HepG2 (cell line): ENCODE data around the gene DSEL. TPM values are rescaled to one million over a fixed set of nuclear protein-coding genes. Genes with fewer than 3 reads are reported as not detected.

Experiments used
- ATAC-seq: fragments of 200-7000 bp; cut with Tn5 transposase; 3 replicates; pipeline ENCODE4 v1.9.1; 2020; ENCODE audit warnings: mild to moderate bottlenecking, moderate library complexity
- BruUV-seq: library from RNA; stranded (reverse); fragments of 400-500 nt; replicated peaks from 2 replicates; lab custom pipeline; 2021; lab: Mats Ljungman, UMichigan
- CTCF ChIA-PET: fragments of 300-600 bp; formaldehyde crosslinking; extraction: SDS; loops from one replicate; lab custom pipeline; 2021; ENCODE audit warnings: low total read pairs, inconsistent platforms, low intra/inter-chr PET ratio; lab: Yijun Ruan, JAX
- POLR2A ChIA-PET: fragments of 350-600 bp; sonication (Branson Sonifier 250); formaldehyde crosslinking; loops from one replicate; lab custom pipeline; 2020; ENCODE audit warnings: antibody characterized with exemption, inconsistent platforms; lab: Yijun Ruan, JAX
- DNase-seq: peaks from one replicate; pipeline ENCODE4 v3.0.0-alpha.2; 2015; ENCODE audit warnings: low spot score
- FAIRE-seq: peaks from 3 replicates; lab custom pipeline; 2011; peaks lifted over from hg19 to GRCh38; lab: Jason Lieb, UNC
- H2AFZ ChIP-seq: one replicate; pipeline ENCODE4 v1.6.1; 2011; ENCODE audit warnings: low read length, inconsistent platforms
- H3K27ac ChIP-seq: fragments of 300-600 bp; 3 replicates; pipeline ENCODE4 v1.8.0; 2011; ENCODE audit warnings: mixed run types, mild to moderate bottlenecking, mixed read lengths, low read length, inconsistent platforms; ENCODE audit not compliant: insufficient read depth; ENCODE audit errors: extremely low read length
- H3K27me3 ChIP-seq, 2 experiments: fragments of 200-600 bp in 1 of 2; 2 replicates in 1 of 2; 3 replicates in 1 of 2; pipeline versions ENCODE4 v1.6.0 to v1.8.0; 2011; ENCODE audit warnings: low read length in 2 of 2, mild to moderate bottlenecking in 2 of 2, moderate library complexity in 2 of 2, inconsistent platforms in 1 of 2; ENCODE audit not compliant: insufficient read depth in 2 of 2, control insufficient read depth in 1 of 2
- H3K36me3 ChIP-seq, 2 experiments: fragments of 200-600 bp in 1 of 2; replicated peaks in 1 of 2; 2 replicates in 1 of 2; 3 replicates in 1 of 2; pipeline versions ENCODE4 v1.5.1 to v1.8.0; 2011; ENCODE audit warnings: low read length in 2 of 2, inconsistent platforms in 1 of 2; ENCODE audit not compliant: insufficient read depth in 2 of 2, control insufficient read depth in 1 of 2
- H3K4me1 ChIP-seq: 2 replicates; pipeline ENCODE4 v1.5.1; 2012; ENCODE audit warnings: low read length, inconsistent platforms; ENCODE audit not compliant: insufficient read depth
- H3K4me2 ChIP-seq: 2 replicates; pipeline ENCODE4 v1.6.0; 2011; ENCODE audit warnings: low read depth, low read length, inconsistent platforms
- H3K4me3 ChIP-seq, 3 experiments: fragments of 200-600 bp in 1 of 3; sonication (generic), shearing (Covaris generic) in 1 of 3; replicated peaks in 1 of 3; 2 replicates each; pipeline ENCODE4 v1.5.1; 2011 to 2016; ENCODE audit warnings: low read length in 3 of 3, inconsistent platforms in 2 of 3, low read depth in 2 of 3, mild to moderate bottlenecking in 2 of 3, control low read depth in 1 of 3, mixed read lengths in 1 of 3; ENCODE audit not compliant: insufficient read depth in 1 of 3
- H3K79me2 ChIP-seq: one replicate; pipeline ENCODE4 v1.6.1; 2011; ENCODE audit warnings: low read length, inconsistent platforms; ENCODE audit not compliant: insufficient read depth
- H3K9ac ChIP-seq: 2 replicates; pipeline ENCODE4 v1.6.0; 2011; ENCODE audit warnings: mild to moderate bottlenecking, low read depth, low read length, inconsistent platforms; ENCODE audit not compliant: insufficient read depth
- H3K9me3 ChIP-seq: 2 replicates; pipeline ENCODE4 v1.5.1; 2012; ENCODE audit warnings: mild to moderate bottlenecking, low read length
- H4K20me1 ChIP-seq: 2 replicates; pipeline ENCODE4 v1.6.0; 2011; ENCODE audit warnings: inconsistent platforms, mild to moderate bottlenecking, low read length, moderate library complexity; ENCODE audit not compliant: insufficient read depth
- CEBPG ChIP-seq: IDR thresholded peaks from 2 replicates; pipeline ENCODE4 v1.6.1; 2016
- DMAP1 ChIP-seq: IDR thresholded peaks from 2 replicates; pipeline ENCODE4 v1.6.1; 2016
- HOMEZ ChIP-seq: IDR thresholded peaks from 2 replicates; pipeline ENCODE4 v1.6.1; 2016; ENCODE audit warnings: low read depth
- KMT2A ChIP-seq: sonication (generic); formaldehyde crosslinking; IDR thresholded peaks from 2 replicates; pipeline ENCODE4 v1.4.0; 2020; ENCODE audit warnings: missing genetic modification reagents
- PPARG ChIP-seq: conservative IDR thresholded peaks from 2 replicates; pipeline ENCODE4 v1.6.1; 2016; ENCODE audit warnings: missing biosample characterization, missing genetic modification reagents
- RFX3 ChIP-seq: IDR thresholded peaks from 2 replicates; pipeline ENCODE4 v1.6.1; 2016; ENCODE audit warnings: missing biosample characterization, missing genetic modification reagents
- SMARCE1 ChIP-seq: fragments of 450-650 bp; IDR thresholded peaks from 2 replicates; pipeline ENCODE4 v1.6.1; 2017; ENCODE audit warnings: borderline replicate concordance
- TSC22D2 ChIP-seq: sonication (generic); formaldehyde crosslinking; IDR thresholded peaks from 2 replicates; pipeline ENCODE4 v1.5.1; 2020; ENCODE audit warnings: missing genetic modification reagents, mild to moderate bottlenecking, borderline replicate concordance
- ZFP82 ChIP-seq: sonication (generic); formaldehyde crosslinking; IDR thresholded peaks from 2 replicates; pipeline ENCODE4 v1.5.1; 2020; ENCODE audit warnings: mild to moderate bottlenecking, missing genetic modification reagents, borderline replicate concordance
- ZNF12 ChIP-seq: sonication (generic); formaldehyde crosslinking; IDR thresholded peaks from 2 replicates; pipeline ENCODE4 v1.5.0; 2020; ENCODE audit warnings: missing genetic modification reagents
- ZNF484 ChIP-seq: sonication (generic); formaldehyde crosslinking; IDR thresholded peaks from 2 replicates; pipeline ENCODE4 v1.5.1; 2020; ENCODE audit warnings: mild to moderate bottlenecking, low read depth, missing genetic modification reagents, borderline replicate concordance
- ZNF503 ChIP-seq: sonication (generic); formaldehyde crosslinking; IDR thresholded peaks from 2 replicates; pipeline ENCODE4 v1.4.0; 2020; ENCODE audit warnings: missing genetic modification reagents
- ZNF784 ChIP-seq: sonication (generic); formaldehyde crosslinking; IDR thresholded peaks from 2 replicates; pipeline ENCODE4 v1.5.1; 2020; ENCODE audit warnings: missing genetic modification reagents, mild to moderate bottlenecking, borderline replicate concordance
- WGBS: methylation state at CpG from one replicate; pipeline ENCODE4 v1.1.6; 2017; ENCODE audit warnings: low lambda C conversion rate; 5-methylcytosine and 5-hydroxymethylcytosine counted together
- in situ Hi-C: cut with HindIII; loops from 2 replicates; pipeline ENCODE4 v1.10.0; 2017; ENCODE audit warnings: low pct_unique_long_range_greater_than_20kb; ENCODE audit not compliant: extremely low pct_ligation_motif_present
- intact Hi-C: fragments of 100-400 bp; cut with micrococcal nuclease; formaldehyde crosslinking; loops from one replicate; pipeline ENCODE4 v1.10.0; 2022; ENCODE audit not compliant: unreplicated experiment
- polyA plus RNA-seq, 8 experiments: library from polyadenylated mRNA; depleted of rRNA in 3 of 8; stranded (reverse) in 7 of 8; unstranded in 1 of 8; fragments of >200 nt; fragmentation: Illumina TruSeq in 4 of 8; extraction: Trizol in 4 of 8; gene quantifications; 2 replicates each; pipeline versions ENCODE4 v1.2.1 to v1.2.3, GENCODE V29; 2011 to 2016; ENCODE audit warnings: low read depth in 4 of 8, missing spikeins in 1 of 8, mixed read lengths in 1 of 8; ENCODE audit not compliant: insufficient read depth in 1 of 8
- total RNA-seq, 5 experiments: library from RNA; depleted of rRNA; stranded (reverse); fragments of >200 nt; fragmentation: Illumina TruSeq; extraction: Trizol; gene quantifications; 2 replicates each; pipeline ENCODE4 v1.2.3, GENCODE V29; 2016; ENCODE audit warnings: low read depth in 1 of 5

DSEL gene
- total and polyA plus RNA-seq, 2 of the 13 experiments (the other 11 are each of a cell fraction or from before 2014, with no cell fraction given), result 0.07 to 0.11 TPM

GRCh38 chr18:67483952-67484351 is 32.6 kb downstream of the DSEL start:
- Histone ChIP-seq H3K4me3 (no peak overlapping the region), H3K27me3 (no peaks in the 10 kb centered on the region), H4K20me1 (no peaks in the 10 kb centered on the region), H3K9me3 (no peaks in the 10 kb centered on the region), H3K27ac (no peak overlapping the region), H3K36me3 (no peaks in the 10 kb centered on the region), H2AFZ (no peak overlapping the region), H3K9ac (no peak overlapping the region), H3K4me2 (no peak overlapping the region), H3K79me2 (no peaks in the 10 kb centered on the region), H3K4me1 (no peaks in the 10 kb centered on the region)
- ChIA-PET POLR2A (no interaction called here), CTCF (no interaction called here)
- ATAC-seq (no peak; the same call in 2 of the 3 replicates), DNase-seq (no peak), FAIRE-seq (no peak)
- TF ChIP-seq TSC22D2, result no peak
- TF ChIP-seq ZNF12, result no peak
- no peak for TF ChIP-seq ZNF503
- TF ChIP-seq RFX3 (CRISPR knock-in tag), result no peak
- TF ChIP-seq ZFP82 (CRISPR knock-in tag), result no peak
- TF ChIP-seq SMARCE1, result no peak
- no peak for TF ChIP-seq ZNF484 (CRISPR knock-in tag)
- TF ChIP-seq KMT2A, result no peak
- no peak for TF ChIP-seq HOMEZ
- no peak for TF ChIP-seq ZNF784
- no peak for TF ChIP-seq DMAP1 (CRISPR knock-in tag)
- no peak for TF ChIP-seq CEBPG (CRISPR knock-in tag)
- no peak for TF ChIP-seq PPARG (CRISPR knock-in tag)
- intact Hi-C loops (no loop called here), in situ Hi-C loops (no loop called here)
- no TSS peak for BruUV-seq
- WGBS, result 8% methylated on average over 6 of the region's 6 CpGs
